ENCODE measurements around the gene HCLS1.

Gene HCLS1

GRCh38 chr3:121681792-121682191 is 21.1 kb upstream of the HCLS1 start:
- Histone ChIP-seq H3F3A (ENCODE audit: insufficient read depth) (no peaks in the 10 kb centered on the region), H3K9me2 (replicated peaks; ENCODE audit: insufficient read depth, low read length) (no peaks in the 10 kb centered on the region), H3K79me2 (ENCODE audit: insufficient read depth, low read length) (no peaks in the 10 kb centered on the region), H3K9ac (ENCODE audit: low read length) (no peak overlapping the region), H3K9me3 (ENCODE audit: insufficient read depth, low read length) (peaks cover 8% of the 10 kb centered on the region; the same call in 1 of the 2 replicates), H3K4me2 (ENCODE audit: low read depth, low read length, poor library complexity, severe bottlenecking) (no peak overlapping the region), H3K4me3 (ENCODE audit: insufficient read depth, low read length, poor library complexity, severe bottlenecking) (no peak overlapping the region), H3K27me3 (ENCODE audit: low read length) (no peaks in the 10 kb centered on the region), H4K20me1 (ENCODE audit: low read depth, low read length) (no peaks in the 10 kb centered on the region), H3K27ac (ENCODE audit: low read depth, low read length) (no peak overlapping the region), H3K36me3 (ENCODE audit: low read length) (peaks cover 5% of the 10 kb centered on the region; the same call in 1 of the 2 replicates), H2AFZ (ENCODE audit: low read depth, low read length, severe bottlenecking) (no peak overlapping the region)
- TF ChIP-seq EZH2phosphoT487 (conservative IDR thresholded peaks at IDR 0.05; ENCODE audit: low read length): no peak

- H3F3A ChIP-seq (ENCODE audit: insufficient read depth): no peaks in the 10 kb centered on the region
Measured at GRCh38 chr3:121677141-121677540, 16.4 kb upstream of the HCLS1 start.

GRCh38 chr3:121670676-121671075 is 10.0 kb upstream of the HCLS1 start:
- Histone ChIP-seq H3K9me3 (ENCODE audit: insufficient read depth, low read length) (no peaks in the 10 kb centered on the region), H3K27me3 (ENCODE audit: low read length) (no peaks in the 10 kb centered on the region), H2AFZ (ENCODE audit: low read depth, low read length, severe bottlenecking) (no peak overlapping the region), H3K4me2 (ENCODE audit: low read depth, low read length, poor library complexity, severe bottlenecking) (no peak overlapping the region), H3K9me2 (replicated peaks; ENCODE audit: insufficient read depth, low read length) (no peaks in the 10 kb centered on the region), H3F3A (ENCODE audit: insufficient read depth) (no peaks in the 10 kb centered on the region), H3K36me3 (ENCODE audit: low read length) (no peaks in the 10 kb centered on the region), H3K4me3 (ENCODE audit: insufficient read depth, low read length, poor library complexity, severe bottlenecking) (no peak overlapping the region), H4K20me1 (ENCODE audit: low read depth, low read length) (no peaks in the 10 kb centered on the region), H3K79me2 (ENCODE audit: insufficient read depth, low read length) (no peaks in the 10 kb centered on the region), H3K27ac (ENCODE audit: low read depth, low read length) (no peak overlapping the region), H3K9ac (ENCODE audit: low read length) (no peak overlapping the region)
- TF ChIP-seq EZH2phosphoT487 (conservative IDR thresholded peaks at IDR 0.05; ENCODE audit: low read length) (no peak), CTCF (IDR thresholded peaks at IDR 0.05; ENCODE audit: insufficient read depth, low read length, poor library complexity, severe bottlenecking) (no peak)

More at GRCh38 chr3:121677141-121677540, 16.4 kb upstream of the HCLS1 start:
- no peak overlapping the region for H3K9ac ChIP-seq (ENCODE audit: low read length)
- H3K36me3 ChIP-seq (ENCODE audit: low read length): 0 out of 2 replicates have a peak, but pooled peaks cover 4% of the 10 kb centered on the region
- no peaks in the 10 kb centered on the region for H3K79me2 ChIP-seq (ENCODE audit: insufficient read depth, low read length)
- H3K27ac ChIP-seq (ENCODE audit: low read depth, low read length): no peak overlapping the region
- no peaks in the 10 kb centered on the region for H3K9me2 ChIP-seq (replicated peaks; ENCODE audit: insufficient read depth, low read length)
- H3K4me3 ChIP-seq (ENCODE audit: insufficient read depth, low read length, poor library complexity, severe bottlenecking): no peak overlapping the region
- H2AFZ ChIP-seq (ENCODE audit: low read depth, low read length, severe bottlenecking): no peak overlapping the region
- H4K20me1 ChIP-seq (ENCODE audit: low read depth, low read length): no peaks in the 10 kb centered on the region
- no peak overlapping the region for H3K4me2 ChIP-seq (ENCODE audit: low read depth, low read length, poor library complexity, severe bottlenecking)
- H3K9me3 ChIP-seq (ENCODE audit: insufficient read depth, low read length): no peaks in the 10 kb centered on the region
- H3K27me3 ChIP-seq (ENCODE audit: low read length): no peaks in the 10 kb centered on the region
- TF ChIP-seq CTCF (IDR thresholded peaks at IDR 0.05; ENCODE audit: insufficient read depth, low read length, poor library complexity, severe bottlenecking) (no peak), EZH2phosphoT487 (conservative IDR thresholded peaks at IDR 0.05; ENCODE audit: low read length) (no peak)

- Histone ChIP-seq H2AFZ (ENCODE audit: low read depth, low read length, severe bottlenecking) (no peak overlapping the region), H3K9me2 (replicated peaks; ENCODE audit: insufficient read depth, low read length) (no peaks in the 10 kb centered on the region), H3K36me3 (ENCODE audit: low read length) (no peaks in the 10 kb centered on the region), H3F3A (ENCODE audit: insufficient read depth) (no peaks in the 10 kb centered on the region), H3K27ac (ENCODE audit: low read depth, low read length) (no peak overlapping the region), H3K4me3 (ENCODE audit: insufficient read depth, low read length, poor library complexity, severe bottlenecking) (no peak overlapping the region), H3K79me2 (ENCODE audit: insufficient read depth, low read length) (no peaks in the 10 kb centered on the region), H3K27me3 (ENCODE audit: low read length) (no peaks in the 10 kb centered on the region), H3K4me2 (ENCODE audit: low read depth, low read length, poor library complexity, severe bottlenecking) (no peak overlapping the region), H3K9ac (ENCODE audit: low read length) (no peak overlapping the region), H4K20me1 (ENCODE audit: low read depth, low read length) (no peaks in the 10 kb centered on the region), H3K9me3 (ENCODE audit: insufficient read depth, low read length) (no peaks in the 10 kb centered on the region)
- TF ChIP-seq EZH2phosphoT487 (conservative IDR thresholded peaks at IDR 0.05; ENCODE audit: low read length): no peak
- no peak for TF ChIP-seq CTCF (IDR thresholded peaks at IDR 0.05; ENCODE audit: insufficient read depth, low read length, poor library complexity, severe bottlenecking)
Measured at GRCh38 chr3:121667333-121667732, 6.6 kb upstream of the HCLS1 start.

Measured in SU-DHL-6 (cell line).